HepG2 (cell line): ENCODE results near the gene NDC1. TPM values are rescaled to one million over a fixed set of nuclear protein-coding genes. Genes with fewer than 3 reads are reported as not detected.
A peak's percentile ranks its signal among the peaks of the same experiment; 100 is the strongest.

Source experiments
- ATAC-seq: fragments of 200-7000 bp; cut with Tn5 transposase; 3 replicates; pipeline ENCODE4 v1.9.1; 2020; ENCODE audit warnings: mild to moderate bottlenecking, moderate library complexity
- BruUV-seq: library from RNA; stranded (reverse); fragments of 400-500 nt; replicated peaks from 2 replicates; lab custom pipeline; 2021; lab: Mats Ljungman, UMichigan
- CTCF ChIA-PET: fragments of 300-600 bp; formaldehyde crosslinking; extraction: SDS; loops from one replicate; lab custom pipeline; 2021; ENCODE audit warnings: low total read pairs, inconsistent platforms, low intra/inter-chr PET ratio; lab: Yijun Ruan, JAX
- POLR2A ChIA-PET: fragments of 350-600 bp; sonication (Branson Sonifier 250); formaldehyde crosslinking; loops from one replicate; lab custom pipeline; 2020; ENCODE audit warnings: antibody characterized with exemption, inconsistent platforms; lab: Yijun Ruan, JAX
- DNase-seq: peaks from one replicate; pipeline ENCODE4 v3.0.0-alpha.2; 2015; ENCODE audit warnings: low spot score
- FAIRE-seq: peaks from 3 replicates; lab custom pipeline; 2011; peaks lifted over from hg19 to GRCh38; lab: Jason Lieb, UNC
- H2AFZ ChIP-seq: one replicate; pipeline ENCODE4 v1.6.1; 2011; ENCODE audit warnings: low read length, inconsistent platforms
- H3K27ac ChIP-seq: fragments of 300-600 bp; 3 replicates; pipeline ENCODE4 v1.8.0; 2011; ENCODE audit warnings: mixed run types, mild to moderate bottlenecking, mixed read lengths, low read length, inconsistent platforms; ENCODE audit not compliant: insufficient read depth; ENCODE audit errors: extremely low read length
- H3K27me3 ChIP-seq, 2 experiments: fragments of 200-600 bp in 1 of 2; 2 replicates in 1 of 2; 3 replicates in 1 of 2; pipeline versions ENCODE4 v1.6.0 to v1.8.0; 2011; ENCODE audit warnings: low read length in 2 of 2, mild to moderate bottlenecking in 2 of 2, moderate library complexity in 2 of 2, inconsistent platforms in 1 of 2; ENCODE audit not compliant: insufficient read depth in 2 of 2, control insufficient read depth in 1 of 2
- H3K36me3 ChIP-seq, 2 experiments: fragments of 200-600 bp in 1 of 2; replicated peaks in 1 of 2; 2 replicates in 1 of 2; 3 replicates in 1 of 2; pipeline versions ENCODE4 v1.5.1 to v1.8.0; 2011; ENCODE audit warnings: low read length in 2 of 2, inconsistent platforms in 1 of 2; ENCODE audit not compliant: insufficient read depth in 2 of 2, control insufficient read depth in 1 of 2
- H3K4me1 ChIP-seq: 2 replicates; pipeline ENCODE4 v1.5.1; 2012; ENCODE audit warnings: low read length, inconsistent platforms; ENCODE audit not compliant: insufficient read depth
- H3K4me2 ChIP-seq: 2 replicates; pipeline ENCODE4 v1.6.0; 2011; ENCODE audit warnings: low read depth, low read length, inconsistent platforms
- H3K4me3 ChIP-seq, 3 experiments: fragments of 200-600 bp in 1 of 3; sonication (generic), shearing (Covaris generic) in 1 of 3; replicated peaks in 1 of 3; 2 replicates each; pipeline ENCODE4 v1.5.1; 2011 to 2016; ENCODE audit warnings: low read length in 3 of 3, inconsistent platforms in 2 of 3, low read depth in 2 of 3, mild to moderate bottlenecking in 2 of 3, control low read depth in 1 of 3, mixed read lengths in 1 of 3; ENCODE audit not compliant: insufficient read depth in 1 of 3
- H3K79me2 ChIP-seq: one replicate; pipeline ENCODE4 v1.6.1; 2011; ENCODE audit warnings: low read length, inconsistent platforms; ENCODE audit not compliant: insufficient read depth
- H3K9ac ChIP-seq: 2 replicates; pipeline ENCODE4 v1.6.0; 2011; ENCODE audit warnings: mild to moderate bottlenecking, low read depth, low read length, inconsistent platforms; ENCODE audit not compliant: insufficient read depth
- H3K9me3 ChIP-seq: 2 replicates; pipeline ENCODE4 v1.5.1; 2012; ENCODE audit warnings: mild to moderate bottlenecking, low read length
- H4K20me1 ChIP-seq: 2 replicates; pipeline ENCODE4 v1.6.0; 2011; ENCODE audit warnings: inconsistent platforms, mild to moderate bottlenecking, low read length, moderate library complexity; ENCODE audit not compliant: insufficient read depth
- ARID3A ChIP-seq: IDR thresholded peaks from 2 replicates; pipeline ENCODE4 v1.6.1; 2012; ENCODE audit warnings: low read depth, low read length, improper control_type of control experiment
- ATF1 ChIP-seq: IDR thresholded peaks from 2 replicates; pipeline ENCODE4 v1.6.1; 2016; ENCODE audit warnings: mild to moderate bottlenecking, control low read depth
- HDAC2 ChIP-seq: sonication (generic); formaldehyde crosslinking; IDR thresholded peaks from 2 replicates; pipeline ENCODE4 v1.4.0; 2020; ENCODE audit warnings: missing genetic modification reagents
- KAT2B ChIP-seq: fragments of 150-350 bp; IDR thresholded peaks from 2 replicates; pipeline ENCODE4 v1.6.1; 2014; ENCODE audit warnings: low read depth, low read length, borderline replicate concordance
- KDM2A ChIP-seq: sonication (generic); formaldehyde crosslinking; IDR thresholded peaks from 2 replicates; pipeline ENCODE4 v1.4.0; 2020; ENCODE audit warnings: low read depth, missing genetic modification reagents, borderline replicate concordance
- MEF2D ChIP-seq: sonication (generic); formaldehyde crosslinking; IDR thresholded peaks from 2 replicates; pipeline ENCODE4 v1.5.1; 2020; ENCODE audit warnings: mild to moderate bottlenecking, missing genetic modification reagents
- NR2F6 ChIP-seq, 2 experiments: IDR thresholded peaks; 2 replicates each; pipeline ENCODE4 v1.6.1; 2016; ENCODE audit warnings: antibody characterized with exemption in 1 of 2, mild to moderate bottlenecking in 1 of 2
- PAX8 ChIP-seq: sonication (generic); formaldehyde crosslinking; IDR thresholded peaks from 2 replicates; pipeline ENCODE4 v1.8.0; 2022; ENCODE audit warnings: mild to moderate bottlenecking, missing genetic modification reagents, borderline replicate concordance
- RARA ChIP-seq: IDR thresholded peaks from 2 replicates; pipeline ENCODE4 v1.6.1; 2016; ENCODE audit warnings: missing genetic modification reagents, missing compliant biosample characterization
- RFX1 ChIP-seq: fragments of 450-650 bp; IDR thresholded peaks from 2 replicates; pipeline ENCODE4 v1.6.1; 2017
- SP1 ChIP-seq, 2 experiments: fragments of 450-650 bp in 1 of 2; sonication (generic) in 1 of 2; formaldehyde crosslinking in 1 of 2; IDR thresholded peaks; 2 replicates each; pipeline versions ENCODE4 v1.4.0 to v1.6.1; 2016 to 2020; ENCODE audit warnings: missing genetic modification reagents in 1 of 2
- TBL1XR1 ChIP-seq: fragments of 150-350 bp; IDR thresholded peaks from 2 replicates; pipeline ENCODE4 v1.6.1; 2014; ENCODE audit warnings: borderline replicate concordance, low read length; ENCODE audit not compliant: partially characterized antibody
- TCF7L2 ChIP-seq: IDR thresholded peaks from 2 replicates; pipeline ENCODE4 v1.6.1; 2011; ENCODE audit warnings: mild to moderate bottlenecking, low read depth, low read length, moderate library complexity
- TOE1 ChIP-seq: sonication (generic); formaldehyde crosslinking; IDR thresholded peaks from 2 replicates; pipeline ENCODE4 v1.4.0; 2020; ENCODE audit warnings: mild to moderate bottlenecking, missing genetic modification reagents
- ZBTB38 ChIP-seq: sonication (generic); formaldehyde crosslinking; IDR thresholded peaks from 2 replicates; pipeline ENCODE4 v1.5.1; 2020; ENCODE audit warnings: mild to moderate bottlenecking, missing genetic modification reagents
- ZNF138 ChIP-seq: sonication (generic); formaldehyde crosslinking; IDR thresholded peaks from 2 replicates; pipeline ENCODE4 v1.5.0; 2020; ENCODE audit warnings: mild to moderate bottlenecking, low read depth, missing genetic modification reagents
- ZNF546 ChIP-seq: sonication (generic); formaldehyde crosslinking; conservative IDR thresholded peaks from 2 replicates; pipeline ENCODE4 v1.8.1; 2023; ENCODE audit warnings: mild to moderate bottlenecking, missing genetic modification reagents
- ZNF7 ChIP-seq: IDR thresholded peaks from 2 replicates; pipeline ENCODE4 v1.6.1; 2016; ENCODE audit warnings: missing biosample characterization, missing genetic modification reagents
- ZSCAN25 ChIP-seq: sonication (generic); formaldehyde crosslinking; IDR thresholded peaks from 2 replicates; pipeline ENCODE4 v1.8.0; 2022; ENCODE audit warnings: mild to moderate bottlenecking, missing genetic modification reagents
- WGBS: methylation state at CpG from one replicate; pipeline ENCODE4 v1.1.6; 2017; ENCODE audit warnings: low lambda C conversion rate; 5-methylcytosine and 5-hydroxymethylcytosine counted together
- in situ Hi-C: cut with HindIII; loops from 2 replicates; pipeline ENCODE4 v1.10.0; 2017; ENCODE audit warnings: low pct_unique_long_range_greater_than_20kb; ENCODE audit not compliant: extremely low pct_ligation_motif_present
- intact Hi-C: fragments of 100-400 bp; cut with micrococcal nuclease; formaldehyde crosslinking; loops from one replicate; pipeline ENCODE4 v1.10.0; 2022; ENCODE audit not compliant: unreplicated experiment
- polyA plus RNA-seq, 8 experiments: library from polyadenylated mRNA; depleted of rRNA in 3 of 8; stranded (reverse) in 7 of 8; unstranded in 1 of 8; fragments of >200 nt; fragmentation: Illumina TruSeq in 4 of 8; extraction: Trizol in 4 of 8; gene quantifications; 2 replicates each; pipeline versions ENCODE4 v1.2.1 to v1.2.3, GENCODE V29; 2011 to 2016; ENCODE audit warnings: low read depth in 4 of 8, missing spikeins in 1 of 8, mixed read lengths in 1 of 8; ENCODE audit not compliant: insufficient read depth in 1 of 8
- total RNA-seq, 5 experiments: library from RNA; depleted of rRNA; stranded (reverse); fragments of >200 nt; fragmentation: Illumina TruSeq; extraction: Trizol; gene quantifications; 2 replicates each; pipeline ENCODE4 v1.2.3, GENCODE V29; 2016; ENCODE audit warnings: low read depth in 1 of 5

Gene NDC1
- total and polyA plus RNA-seq, 2 of the 13 experiments (the other 11 are each of a cell fraction or from before 2014, with no cell fraction given), result 38.1 to 50.9 TPM

- Histone ChIP-seq H2AFZ (no peak overlapping the region), H3K4me3 (no peak overlapping the region), H3K36me3 (no peaks in the 10 kb centered on the region), H4K20me1 (no peaks in the 10 kb centered on the region), H3K79me2 (peaks cover 5% of the 10 kb centered on the region), H3K9me3 (peaks cover 12% of the 10 kb centered on the region), H3K27ac (no peak overlapping the region), H3K27me3 (no peaks in the 10 kb centered on the region), H3K4me2 (no peak overlapping the region), H3K4me1 (0 out of 2 replicates have a peak, but pooled peaks cover 4% of the 10 kb centered on the region), H3K9ac (no peak overlapping the region)
- POLR2A ChIA-PET, result no interaction called here
- no peak for DNase-seq
- 12% methylated on average over 3 of the region's 3 CpGs for WGBS
- no peak for ATAC-seq
- CTCF ChIA-PET, result no interaction called here
- TF ChIP-seq ZNF7 (CRISPR knock-in tag) (no peak), MEF2D (CRISPR knock-in tag) (no peak), TBL1XR1 (no peak)
- intact Hi-C loops (no loop called here), in situ Hi-C loops (no loop called here)
- FAIRE-seq, result no peak
- no TSS peak for BruUV-seq
Measured at GRCh38 chr1:53842347-53842746, 4.3 kb upstream of the NDC1 start.

- intact Hi-C loops (loop anchor here (5.0 kb wide), 1 partner anchor 879 kb away; the partner anchor contains the start of gene TTC4), in situ Hi-C loops (no loop called here)
- H3K27me3 ChIP-seq, result no peaks in the 10 kb centered on the region
- H3K4me1 ChIP-seq, result peaks cover 24% of the 10 kb centered on the region
- peaks cover 0 to 8% of the 10 kb centered on the region in 2 experiments; a peak in 1 of 5 replicates for H3K36me3 ChIP-seq
- DNase-seq, result no peak
- H3K79me2 ChIP-seq, result peaks cover 40% of the 10 kb centered on the region
- FAIRE-seq, result no peak
- peaks cover 12% of the 10 kb centered on the region for H3K9me3 ChIP-seq
- BruUV-seq, result no TSS peak
- peak overlapping the region; percentile 90 for H3K4me2 ChIP-seq
- WGBS, result 44% methylated on average over 2 of the region's 2 CpGs
- peak overlapping the region in 1 of 3 experiments; percentile 94; a peak in 1 of 6 replicates for H3K4me3 ChIP-seq
- ChIA-PET CTCF (no interaction called here), POLR2A (interaction anchor here (1.3 kb wide), 2 partner anchors 51 to 107 kb away, joined by 3 to 4 read pairs; partner anchors contain the start of genes IFT25, LRRC42 and YIPF1)
- no peaks in the 10 kb centered on the region; the same call in 1 of the 2 replicates for H4K20me1 ChIP-seq
- H3K27ac ChIP-seq, result peak overlapping the region; percentile 96
- ATAC-seq, result no peak
- no peak overlapping the region; the same call in 1 of the 2 replicates for H3K9ac ChIP-seq
- no peak overlapping the region for H2AFZ ChIP-seq
- TF ChIP-seq ATF1 (CRISPR knock-in tag), result 0 out of 2 replicates have a peak, but pooled peaks have one; percentile 62
- no peak for TF ChIP-seq ZBTB38 (CRISPR knock-in tag)
- 0 out of 2 replicates have a peak, but pooled peaks have one; percentile 66 for TF ChIP-seq ARID3A
- no peak for TF ChIP-seq TCF7L2
- no peak for TF ChIP-seq PAX8
- 0 out of 2 replicates have a peak, but pooled peaks have one; percentile 5 for TF ChIP-seq HDAC2 (CRISPR knock-in tag)
- no peak for TF ChIP-seq ZNF546 (CRISPR knock-in tag)
- TF ChIP-seq TOE1, result 0 out of 2 replicates have a peak, but pooled peaks have one; percentile 1
- TF ChIP-seq KAT2B, result peak; percentile 68
- 0 out of 2 replicates have a peak, but pooled peaks have one; percentile 1 for TF ChIP-seq RARA (CRISPR knock-in tag)
- TF ChIP-seq KDM2A (CRISPR knock-in tag), result no peak
- TF ChIP-seq ZSCAN25 (CRISPR knock-in tag), result peak; percentile 1; the same call in 1 of the 2 replicates
- no peak for TF ChIP-seq NR2F6 (IDR thresholded peaks at IDR 0.05)
- no peak; the same call in 1 of the 2 replicates for TF ChIP-seq NR2F6 (CRISPR knock-in tag; IDR thresholded peaks at IDR 0.05)
- TF ChIP-seq RFX1, result no peak
- no peak for TF ChIP-seq SP1 (IDR thresholded peaks at IDR 0.05)
- no peak for TF ChIP-seq SP1 (CRISPR knock-in tag; IDR thresholded peaks at IDR 0.05)
- TF ChIP-seq ZNF138 (CRISPR knock-in tag), result no peak
Measured at GRCh38 chr1:53838654-53838974, 518 bp upstream of the NDC1 start.
